A172 (cell line): Measurements from ENCODE around the gene IPCEF1. TPM values are rescaled to one million over a fixed set of nuclear protein-coding genes. Genes with fewer than 3 reads are reported as not detected.
"Not testable (repeated sequence)": the region's sequence is repeated elsewhere in the genome, so short reads cannot be mapped to it uniquely, and the experiment has no call there.

Experiments
- DNase-seq: peaks from one replicate; pipeline ENCODE4 v3.0.0-alpha.2; 2015; ENCODE audit warnings: low spot score
- total RNA-seq: library from RNA; depleted of rRNA; stranded (reverse); fragments of >200 nt; shearing (Covaris generic); gene quantifications from 2 replicates; pipeline ENCODE4 v1.2.3, GENCODE V29; 2014

The IPCEF1 gene
- total RNA-seq, 1 experiment from 2014 or later = 0.47 TPM

DNA sequence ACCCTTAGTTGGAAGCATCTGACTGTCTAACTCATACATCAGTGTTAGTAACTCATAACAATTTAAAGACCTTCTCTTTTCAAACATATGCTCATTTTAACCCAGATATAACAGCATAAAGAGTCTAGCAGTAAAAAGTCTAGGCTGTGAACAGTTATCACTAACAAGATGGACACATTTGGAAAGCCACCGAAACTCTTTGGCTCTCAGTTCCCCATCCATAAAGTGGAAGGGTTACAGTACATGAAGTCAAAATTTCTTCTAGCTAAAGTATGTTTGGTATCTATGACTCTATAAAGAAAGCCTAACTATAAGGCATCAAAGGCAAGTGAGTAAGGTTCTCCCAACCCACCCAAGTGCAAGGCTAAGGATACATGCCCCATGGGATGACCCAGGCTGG is 22.5 kb downstream of the IPCEF1 start:
- DNase-seq = not testable (repeated sequence)

DNA sequence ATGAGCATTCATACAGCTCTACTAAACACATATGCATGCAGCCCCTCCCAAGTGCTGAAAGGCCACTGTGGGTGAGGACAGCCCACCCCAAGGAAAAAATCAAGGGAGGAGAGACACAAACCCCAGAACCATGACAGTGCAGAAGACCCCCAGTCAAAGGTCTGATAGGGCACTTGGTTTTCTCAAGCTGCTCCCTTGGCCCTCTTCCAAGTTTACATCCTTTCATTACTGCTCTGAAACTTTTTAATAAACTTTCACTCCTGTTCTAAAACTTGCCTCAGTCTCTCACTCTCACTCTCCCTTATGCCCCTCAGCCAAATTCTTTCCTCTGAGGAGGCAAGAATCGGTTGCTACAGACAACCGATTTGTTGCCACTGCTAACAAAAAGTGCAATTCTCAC is 24.9 kb downstream of the IPCEF1 start:
- no peak for DNase-seq

DNA sequence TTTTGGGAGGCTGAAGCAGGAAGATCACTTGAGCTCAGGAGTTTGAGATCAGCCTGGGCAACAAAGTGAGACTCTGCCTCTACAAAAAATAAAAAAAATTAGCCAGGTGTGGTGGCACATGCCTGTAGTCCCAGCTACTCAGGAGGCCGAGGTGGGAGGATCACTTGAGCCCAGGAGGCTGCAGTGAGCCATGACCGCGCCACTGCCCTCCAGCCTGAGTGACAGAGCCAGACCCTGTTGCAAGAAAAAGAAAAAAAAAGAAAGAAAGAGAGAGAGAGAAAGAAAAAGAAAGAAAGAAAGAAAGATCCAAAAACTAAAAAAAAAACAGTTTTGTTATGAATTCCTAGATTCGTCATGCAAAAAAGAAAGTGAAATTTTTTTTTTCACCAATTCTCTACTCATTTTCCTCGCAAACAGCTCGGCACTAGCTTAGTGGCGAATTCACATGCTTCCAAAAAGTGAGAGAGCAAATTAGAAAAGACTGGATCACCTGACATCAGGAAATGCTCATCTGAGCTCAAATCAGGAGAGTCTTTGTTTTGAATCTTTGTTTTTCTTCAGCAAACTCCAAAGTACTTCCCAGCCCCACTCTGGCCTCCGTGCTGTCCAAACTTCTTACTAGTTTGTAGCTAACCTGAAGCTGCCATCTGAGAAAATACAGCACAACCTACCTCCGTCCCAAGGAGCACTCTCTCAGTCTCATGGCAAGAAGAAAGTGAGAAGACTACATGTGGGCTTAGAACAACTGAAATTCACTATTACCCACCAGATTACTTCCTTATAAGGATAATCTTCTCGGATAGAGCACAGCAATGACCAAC is 27.0 kb downstream of the IPCEF1 start:
- no peak for DNase-seq

DNA sequence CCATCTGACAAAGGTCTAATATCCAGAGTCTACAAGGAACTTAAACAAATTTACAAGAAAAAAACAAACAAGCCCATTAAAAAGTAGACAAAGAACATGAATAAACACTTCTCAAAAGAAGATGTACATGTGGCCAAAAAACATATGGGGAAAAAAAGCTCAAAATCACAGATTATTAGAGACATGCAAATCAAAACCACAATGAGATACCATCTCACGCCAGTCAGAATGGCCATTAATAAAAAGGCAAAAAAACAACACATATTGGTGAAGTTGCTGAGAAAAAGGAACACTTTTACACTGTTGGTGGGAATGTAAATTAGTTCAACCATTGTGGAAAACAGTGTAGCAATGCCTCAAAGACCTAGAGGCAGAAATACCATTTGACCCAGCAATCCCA is 29.3 kb downstream of the IPCEF1 start:
- not testable (repeated sequence) for DNase-seq

DNA sequence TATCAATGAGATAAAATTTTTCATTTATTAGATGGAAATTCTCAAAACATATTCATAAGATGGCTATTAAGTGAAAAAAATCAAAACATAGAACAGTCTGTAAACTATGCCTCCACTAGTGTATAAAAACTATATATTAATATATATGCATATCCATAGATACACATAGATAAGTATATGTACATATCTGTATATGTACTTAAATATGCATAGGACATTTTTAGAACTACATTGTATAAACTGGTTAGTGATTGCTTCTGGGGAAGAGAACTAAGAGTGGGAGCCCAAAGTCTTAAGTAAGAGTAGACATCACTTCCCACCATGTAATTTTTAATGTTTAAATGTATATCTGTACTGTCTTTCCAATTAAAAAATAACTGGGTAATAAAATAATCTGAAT is 31.5 kb downstream of the IPCEF1 start:
- DNase-seq = no peak

DNA sequence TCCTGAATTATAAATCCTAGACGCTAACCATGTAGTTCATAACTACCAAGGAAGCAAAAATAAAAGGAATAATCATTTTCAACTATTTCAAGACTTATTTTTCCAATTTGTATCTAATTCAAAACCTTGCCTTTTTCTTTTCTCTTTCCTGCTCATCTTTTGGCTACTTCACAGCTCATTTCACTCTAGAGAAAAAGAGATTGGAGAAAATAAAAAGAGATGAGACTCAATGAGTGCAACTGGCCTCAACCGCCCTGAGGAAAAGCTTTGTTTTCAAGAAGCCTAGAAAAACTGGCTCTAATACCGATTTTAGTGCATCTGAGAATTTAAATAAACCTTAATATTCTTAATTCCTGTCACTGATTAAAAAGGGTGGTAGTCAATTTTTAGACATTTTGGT is 36.4 kb downstream of the IPCEF1 start:
- no peak for DNase-seq

DNA sequence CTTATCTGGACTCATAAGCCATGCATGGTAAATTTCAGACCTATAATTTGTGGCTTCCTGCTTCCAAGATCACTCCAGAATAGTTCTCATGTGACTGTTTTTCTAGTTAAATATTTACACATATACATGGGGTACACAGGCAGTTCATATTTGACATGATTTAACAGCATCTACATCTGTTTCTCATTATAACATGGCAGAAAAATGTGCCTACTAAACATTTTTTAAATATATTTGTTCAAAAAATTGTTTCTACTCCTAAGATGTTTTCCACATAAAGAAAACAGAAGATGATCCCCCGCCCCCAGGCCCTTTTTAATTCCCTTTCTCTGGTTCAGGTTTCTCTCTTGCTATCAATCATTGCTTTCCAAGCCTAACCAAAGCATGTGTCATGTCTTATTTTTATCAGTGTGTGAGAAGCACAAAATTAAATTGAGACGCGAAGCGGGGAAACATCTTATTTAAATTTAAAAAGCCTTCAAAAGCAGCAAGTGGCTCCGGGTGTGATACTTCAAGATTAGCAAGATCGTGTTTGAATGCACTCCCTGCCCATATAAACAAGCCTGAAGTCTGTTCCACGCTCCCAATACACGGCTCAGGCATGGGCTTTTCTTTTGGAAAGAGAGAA is 37.3 kb downstream of the IPCEF1 start:
- DNase-seq = peak; percentile 5

DNA sequence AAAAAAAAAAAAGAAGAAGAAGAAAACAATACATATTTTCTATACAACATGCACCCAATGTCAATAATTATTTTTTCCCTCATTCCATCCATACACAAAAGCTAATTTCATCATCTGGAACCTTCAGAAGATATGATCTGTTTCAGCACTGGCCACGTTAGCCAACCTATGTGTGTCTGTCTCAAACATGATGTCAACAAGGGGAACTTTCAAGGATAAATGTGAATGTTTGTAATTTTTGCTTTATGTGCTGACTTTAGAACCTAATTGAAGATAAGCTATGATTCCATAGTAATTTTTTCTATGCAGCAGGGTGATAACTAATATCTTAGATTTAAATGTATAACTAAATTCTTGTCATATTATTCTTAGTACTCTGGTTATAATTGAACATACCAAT is 37.9 kb downstream of the IPCEF1 start:
- DNase-seq = no peak

DNA sequence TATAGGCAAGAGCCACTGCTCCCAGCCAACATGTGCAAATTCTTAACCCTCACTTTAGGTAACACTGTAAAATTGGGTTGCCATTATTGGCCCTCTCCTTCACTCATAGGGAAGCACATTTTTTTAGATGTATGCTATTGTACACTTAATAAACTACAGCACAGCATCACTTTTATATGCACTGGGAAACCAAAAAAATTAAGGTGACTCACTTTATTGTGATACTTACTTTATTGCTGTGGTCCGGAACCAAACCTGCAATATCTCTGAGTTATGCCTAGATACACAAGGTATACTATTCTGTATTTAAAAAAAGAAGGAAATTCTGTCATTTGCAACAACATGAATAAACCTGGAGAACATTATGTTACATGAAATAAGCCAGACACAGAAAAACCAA is 40.5 kb downstream of the IPCEF1 start:
- DNase-seq = no peak

DNA sequence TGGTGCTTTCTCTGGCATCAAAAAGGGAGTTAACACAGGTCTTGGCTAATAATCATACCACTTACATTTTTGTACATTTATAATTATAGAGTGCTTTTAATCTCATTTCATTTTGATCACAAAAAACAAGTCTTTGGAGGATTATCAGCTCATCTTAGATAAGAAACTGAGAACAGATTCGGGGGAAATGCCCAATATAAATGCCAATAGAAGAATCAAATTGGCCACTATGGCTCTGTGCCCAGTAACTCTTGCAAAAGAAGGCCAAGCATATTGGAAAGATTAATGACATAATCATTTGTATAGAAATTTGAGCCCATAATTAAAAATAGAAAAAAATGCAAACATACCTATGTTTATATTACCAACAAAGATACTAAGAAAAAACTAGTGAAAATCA is 42.5 kb downstream of the IPCEF1 start:
- DNase-seq = no peak

DNA sequence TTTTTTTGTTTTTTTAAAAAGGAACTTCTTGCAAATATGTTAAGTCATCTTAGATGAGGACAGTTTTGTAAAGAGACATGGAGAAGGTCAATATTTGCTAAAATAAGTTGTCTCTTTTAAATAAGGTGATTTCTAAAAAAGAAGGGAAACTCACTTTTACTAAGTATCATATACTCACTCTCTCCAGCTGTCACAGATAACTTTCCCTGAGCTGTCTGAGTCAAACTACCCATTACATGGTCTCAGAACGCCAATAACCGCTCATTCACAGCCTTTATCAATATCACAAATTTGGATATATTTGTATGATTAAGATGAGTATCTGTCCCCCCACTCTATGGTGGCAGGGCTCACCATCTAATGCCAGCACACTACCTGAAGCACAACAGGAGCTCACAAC is 47.6 kb downstream of the IPCEF1 start:
- DNase-seq = no peak

DNA sequence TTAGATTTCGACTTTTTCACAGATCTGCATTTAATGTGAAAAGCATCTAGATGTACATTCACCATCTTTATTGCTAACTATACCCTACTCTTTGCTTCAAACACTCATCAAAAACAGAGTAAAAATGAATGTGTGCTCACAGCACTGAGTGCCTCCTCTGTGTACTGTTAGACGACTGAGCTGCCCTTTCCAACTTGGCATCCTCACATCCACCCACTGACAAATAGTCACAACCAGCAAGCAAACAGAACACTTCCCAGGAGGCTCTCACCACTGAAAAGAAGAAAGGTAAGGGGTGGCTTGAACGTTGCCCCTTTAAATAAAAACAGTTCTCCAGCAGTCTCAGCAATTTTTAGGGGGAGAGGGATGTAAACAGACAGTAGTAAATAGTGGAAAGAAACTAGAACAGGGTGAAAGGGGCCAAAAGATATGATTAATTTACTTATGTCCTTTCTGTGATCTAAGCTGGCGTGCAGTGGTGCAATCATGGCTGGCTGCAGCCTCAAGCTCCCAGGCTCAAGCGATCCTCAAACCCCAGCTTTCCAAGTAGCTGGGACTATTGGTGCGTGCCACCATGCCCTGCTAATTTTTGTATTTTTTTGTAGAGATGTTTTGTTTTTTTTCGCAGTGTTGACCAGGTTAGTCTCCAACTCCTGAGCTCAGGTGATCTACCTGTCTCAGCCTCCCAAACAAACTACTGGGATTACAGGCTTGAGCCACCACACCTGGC is 48.7 kb downstream of the IPCEF1 start:
- no peak for DNase-seq

DNA sequence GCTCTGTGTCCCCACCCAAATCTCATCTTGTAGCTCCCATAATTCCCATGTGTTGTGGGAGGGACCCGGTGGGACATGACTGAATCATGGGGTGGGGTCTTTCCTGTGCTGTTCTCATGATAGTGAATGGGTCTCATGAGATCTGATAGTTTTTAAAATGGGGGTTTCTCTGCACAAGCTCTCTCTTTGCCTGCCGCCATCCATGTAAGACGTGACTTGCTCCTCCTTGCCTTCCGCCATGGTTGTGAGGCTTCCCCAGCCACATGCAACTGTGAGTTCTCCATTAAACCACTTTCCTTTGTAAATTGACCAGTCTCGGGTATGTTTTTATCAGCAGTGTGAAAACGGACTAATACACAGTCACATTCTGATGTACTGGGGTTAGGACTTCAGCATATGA is 49.5 kb downstream of the IPCEF1 start:
- DNase-seq = not testable (repeated sequence)

DNA sequence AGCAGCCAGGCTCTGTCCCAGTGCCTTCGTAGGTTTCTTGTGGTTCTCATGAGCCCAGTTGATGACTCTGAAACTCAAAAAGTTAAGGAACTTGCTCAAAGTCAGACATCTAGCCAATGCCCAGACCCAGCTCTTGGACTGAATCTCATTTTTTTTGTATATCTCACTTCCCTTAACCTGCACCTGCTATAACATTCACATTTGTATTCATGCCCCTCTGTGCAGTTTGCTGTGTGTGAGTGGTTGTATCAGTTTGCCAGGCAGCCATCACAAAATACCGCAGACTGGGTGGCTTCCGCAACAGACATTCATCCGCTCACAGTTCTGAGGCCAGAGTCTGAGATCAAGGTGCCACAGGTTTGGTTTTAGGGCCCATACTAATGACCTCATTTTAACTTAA is 49.9 kb downstream of the IPCEF1 start:
- DNase-seq = no peak

DNA sequence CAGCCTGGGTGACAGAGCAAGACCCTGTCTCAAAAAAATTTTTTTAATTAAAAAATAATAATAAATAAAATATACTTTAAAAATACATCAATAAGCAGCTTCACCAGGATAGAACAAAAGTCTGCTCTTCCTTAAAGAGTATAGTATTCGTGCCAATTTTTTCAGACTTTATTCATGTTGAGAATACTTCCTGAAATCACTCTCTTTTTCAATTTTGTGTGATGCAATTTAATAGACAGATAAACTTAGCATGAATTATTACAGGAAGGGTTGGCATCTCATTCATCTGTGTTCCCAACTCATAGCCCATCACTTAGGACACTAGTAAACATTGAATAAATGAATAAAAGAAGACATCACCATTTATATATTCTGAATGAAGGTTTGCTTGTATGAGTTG is 52.4 kb downstream of the IPCEF1 start:
- no peak for DNase-seq

DNA sequence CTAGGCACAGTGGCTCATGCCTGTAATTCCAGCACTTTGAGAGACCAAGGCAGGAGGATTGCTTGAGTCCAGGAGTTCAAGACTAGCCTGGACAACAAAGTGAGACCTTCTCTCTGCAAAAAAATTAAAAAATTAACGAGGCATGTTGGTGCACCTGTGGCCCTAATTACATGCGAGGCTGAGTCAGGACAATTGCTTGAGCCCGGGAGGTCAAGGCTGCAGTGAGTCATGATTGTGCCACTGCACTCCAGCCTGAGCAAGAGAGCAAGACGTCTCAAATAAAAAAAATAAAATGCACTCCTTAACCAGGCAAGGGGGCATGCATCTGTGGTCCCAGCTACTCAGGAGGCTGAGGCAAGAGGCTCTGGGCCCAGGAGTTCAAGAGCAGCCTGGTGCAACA is 53.0 kb downstream of the IPCEF1 start:
- peak; percentile 42 for DNase-seq

DNA sequence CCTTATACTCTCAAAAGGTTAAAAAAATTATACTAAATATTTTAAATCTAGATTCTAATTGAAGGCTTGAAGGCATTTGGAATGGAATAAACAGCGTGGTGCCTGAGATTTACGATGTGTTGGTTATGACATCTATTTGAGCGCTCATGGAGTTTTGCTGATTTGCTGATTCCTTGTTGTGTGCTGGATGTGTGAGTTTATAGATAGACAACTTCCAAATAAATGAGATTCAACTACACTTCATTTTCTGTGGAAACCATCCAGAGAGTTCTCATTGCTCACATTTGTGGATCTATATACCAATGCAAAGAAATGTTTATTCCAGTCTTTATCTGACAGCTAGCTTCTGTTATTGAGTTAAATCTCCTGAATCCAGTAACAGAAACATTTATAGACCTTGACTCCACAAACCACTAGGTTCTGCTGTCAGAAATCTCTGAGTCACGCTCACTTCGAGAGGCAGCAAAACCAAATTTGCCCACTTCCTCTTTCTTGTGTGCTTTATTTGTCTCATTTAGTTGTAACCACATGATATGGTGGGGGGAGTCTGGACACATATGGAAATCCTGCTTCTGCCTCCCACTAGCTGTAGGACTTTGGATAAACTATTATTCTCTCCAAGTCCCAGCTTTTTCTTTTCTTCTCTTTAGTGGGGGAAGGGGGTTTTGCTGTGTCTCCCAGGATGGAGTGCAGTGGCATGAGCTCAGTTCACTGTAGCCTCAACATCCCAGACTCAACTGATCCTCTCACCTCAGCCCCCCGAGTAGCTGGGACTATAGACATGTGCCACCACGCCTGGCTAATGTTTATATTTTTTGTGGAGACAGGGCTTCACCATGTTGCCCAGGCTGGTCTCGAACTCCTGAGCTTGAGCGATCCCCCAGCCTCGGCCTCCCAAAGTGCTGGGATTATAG is 54.5 kb downstream of the IPCEF1 start:
- DNase-seq = peak; percentile 87

DNA sequence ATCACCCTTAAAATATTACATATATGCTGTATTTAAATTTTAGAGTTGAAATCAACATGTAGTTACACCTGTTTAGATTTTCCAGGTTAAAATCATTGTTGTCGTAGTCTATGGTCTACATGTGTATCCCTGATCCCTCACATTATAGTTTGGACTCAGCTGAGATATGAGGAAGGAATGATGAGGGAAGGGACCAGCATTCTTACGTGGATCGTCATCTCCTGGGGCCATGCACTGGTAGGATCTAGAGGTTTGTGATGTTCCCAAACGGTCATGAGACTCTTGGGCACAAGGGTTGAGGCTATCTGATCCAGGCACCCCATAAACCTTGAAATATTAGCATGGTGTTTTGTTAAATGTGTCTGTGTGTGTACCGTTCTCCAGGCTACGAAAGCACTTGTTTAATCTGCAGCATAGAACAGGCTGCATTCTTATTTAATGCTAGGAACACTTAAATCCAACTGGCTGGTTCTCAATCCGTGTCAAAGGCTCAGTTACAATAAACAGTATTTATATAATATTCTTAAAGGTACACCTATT is 55.4 kb downstream of the IPCEF1 start:
- peak; percentile 11 for DNase-seq

DNA sequence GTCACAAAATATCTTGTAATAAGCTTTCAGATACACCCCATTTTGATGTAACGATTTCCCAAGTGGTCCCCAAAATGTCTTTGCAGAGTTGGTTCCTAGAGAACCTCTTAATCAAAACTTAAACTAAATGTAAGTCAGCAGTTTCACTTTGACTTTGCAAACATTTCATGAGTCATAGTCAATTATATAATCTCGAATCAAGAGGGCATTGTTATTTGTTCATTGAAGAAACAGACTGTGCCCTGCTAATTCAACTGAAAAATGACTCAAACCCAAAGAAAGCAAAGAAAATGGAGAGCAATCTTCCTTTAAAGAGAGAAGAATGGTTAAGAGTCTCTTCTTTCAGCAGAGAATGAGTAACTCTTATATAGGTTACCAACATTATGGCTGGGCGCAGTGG is 58.3 kb downstream of the IPCEF1 start:
- DNase-seq = peak; percentile 49

DNA sequence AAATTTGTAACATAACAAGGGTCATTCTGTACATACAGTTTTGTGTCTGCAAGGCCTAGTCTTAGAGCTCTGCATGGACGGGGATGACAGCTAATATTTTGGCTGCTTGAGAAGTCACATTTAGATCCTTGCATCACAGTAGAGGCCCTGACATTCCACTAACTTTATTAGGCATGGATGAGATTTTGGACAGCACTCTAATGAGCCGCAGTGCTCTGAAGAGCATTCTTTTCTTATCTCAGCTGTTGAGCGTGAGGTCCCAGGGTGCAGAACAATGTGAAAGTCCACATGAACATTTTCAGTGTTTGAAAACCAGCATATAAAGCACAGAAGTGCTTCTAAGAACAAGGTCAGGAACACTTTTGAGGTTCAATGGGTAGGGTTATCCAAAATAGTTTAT is 58.9 kb downstream of the IPCEF1 start:
- DNase-seq = peak; percentile 8

DNA sequence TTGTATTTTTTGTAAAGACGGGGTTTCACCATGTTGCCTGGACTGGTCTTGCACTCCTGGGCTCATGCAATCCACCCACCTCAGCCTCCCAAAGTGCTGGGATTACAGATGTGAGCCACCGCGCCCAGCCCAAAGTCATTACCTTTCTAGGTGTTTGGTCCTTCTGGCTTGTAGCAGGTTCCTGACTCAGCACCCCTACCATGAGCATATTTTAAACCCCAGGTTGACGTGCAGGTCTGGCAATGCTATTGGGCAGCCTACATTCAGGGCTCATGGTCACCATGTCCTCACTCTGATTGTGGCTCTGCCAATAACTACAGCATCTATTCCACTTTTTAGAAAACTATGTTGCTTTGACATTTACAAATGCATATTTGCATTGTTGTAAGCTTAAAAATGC is 59.4 kb downstream of the IPCEF1 start:
- DNase-seq = no peak

DNA sequence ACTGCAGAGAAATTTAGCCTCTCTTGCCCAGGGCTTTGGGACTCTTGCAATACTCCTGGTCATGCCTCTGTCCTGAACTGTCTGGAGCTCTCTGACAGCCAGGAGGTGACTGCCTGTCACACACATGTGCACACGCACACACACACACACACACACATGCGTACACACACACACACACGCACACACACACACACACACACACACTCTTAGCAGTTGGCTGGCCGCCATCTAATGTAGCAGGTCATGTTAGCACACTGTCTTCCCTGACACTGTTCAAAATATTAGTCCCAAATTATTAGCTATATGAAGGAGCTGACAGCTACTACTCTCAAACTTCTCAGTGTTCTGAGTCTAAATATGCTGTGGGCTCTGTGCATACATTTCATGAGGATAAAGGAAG is 60.9 kb downstream of the IPCEF1 start:
- DNase-seq = no peak
